SK-N-SH treated with all-trans-retinoic acid at 6 μM for 48 hours (cell line): ENCODE measurements around the gene POU6F2.

Source experiments
- ATAC-seq: fragments of 200-7000 bp; cut with Tn5 transposase; 3 replicates; pipeline ENCODE4 v1.9.1; 2020; ENCODE audit warnings: mild to moderate bottlenecking, moderate library complexity
- ARNTL ChIP-seq: fragments of 450-650 bp; formaldehyde crosslinking; IDR thresholded peaks from 2 replicates; pipeline ENCODE4 v1.5.0; 2020; ENCODE audit warnings: low read depth, mild to moderate bottlenecking, moderate library complexity, borderline replicate concordance
- BACH2 ChIP-seq: fragments of 250-450 bp; sonication (Bioruptor Pico); IDR thresholded peaks from 2 replicates; pipeline ENCODE4 v1.9.0; 2021; ENCODE audit warnings: mild to moderate bottlenecking, borderline replicate concordance
- CREB5 ChIP-seq: fragments of 250-450 bp; sonication (Bioruptor Pico); IDR thresholded peaks from 2 replicates; pipeline ENCODE4 v1.5.1; 2020; ENCODE audit warnings: low read depth, mild to moderate bottlenecking, moderate library complexity
- CSDC2 ChIP-seq: fragments of 250-450 bp; sonication (Bioruptor Pico); IDR thresholded peaks from 2 replicates; pipeline ENCODE4 v1.5.0; 2020; ENCODE audit warnings: mild to moderate bottlenecking, moderate library complexity
- ESRRG ChIP-seq: fragments of 250-450 bp; sonication (Bioruptor Pico); IDR thresholded peaks from 2 replicates; pipeline ENCODE4 v1.6.1; 2021; ENCODE audit warnings: mild to moderate bottlenecking
- GLIS3 ChIP-seq: fragments of 250-450 bp; sonication (Bioruptor Pico); IDR thresholded peaks from 2 replicates; pipeline ENCODE4 v1.5.0; 2020; ENCODE audit warnings: mild to moderate bottlenecking, moderate library complexity
- ISL1 ChIP-seq: fragments of 250-450 bp; sonication (Bioruptor Pico); IDR thresholded peaks from 2 replicates; pipeline ENCODE4 v2.1.2; 2022; ENCODE audit warnings: mild to moderate bottlenecking, moderate library complexity
- OSR1 ChIP-seq: fragments of 250-450 bp; sonication (Bioruptor Pico); IDR thresholded peaks from 2 replicates; pipeline ENCODE4 v1.8.0; 2022; ENCODE audit warnings: moderate library complexity, mild to moderate bottlenecking, inconsistent platforms
- PPARA ChIP-seq: fragments of 250-450 bp; sonication (Bioruptor Pico); IDR thresholded peaks from 2 replicates; pipeline ENCODE4 v1.5.0; 2020; ENCODE audit warnings: mild to moderate bottlenecking, borderline replicate concordance
- RARB ChIP-seq: fragments of 250-450 bp; sonication (Bioruptor Pico); IDR thresholded peaks from 2 replicates; pipeline ENCODE4 v1.8.0; 2021; ENCODE audit warnings: mild to moderate bottlenecking, moderate library complexity
- SNAI2 ChIP-seq: fragments of 250-450 bp; sonication (Bioruptor Pico); IDR thresholded peaks from 2 replicates; pipeline ENCODE4 v1.5.0; 2020; ENCODE audit warnings: mild to moderate bottlenecking, moderate library complexity
- TCF4 ChIP-seq: fragments of 250-450 bp; sonication (Bioruptor Pico); IDR thresholded peaks from 2 replicates; pipeline ENCODE4 v1.8.0; 2021; ENCODE audit warnings: mild to moderate bottlenecking, moderate library complexity, borderline replicate concordance
- TOX ChIP-seq: fragments of 250-450 bp; sonication (Bioruptor Pico); IDR thresholded peaks from 2 replicates; pipeline ENCODE4 v1.8.0; 2021; ENCODE audit warnings: mild to moderate bottlenecking, moderate library complexity, borderline replicate concordance
- ZC3H10 ChIP-seq: fragments of 250-450 bp; sonication (Bioruptor Pico); IDR thresholded peaks from 2 replicates; pipeline ENCODE4 v1.5.1; 2021; ENCODE audit warnings: mild to moderate bottlenecking, moderate library complexity
- ZFP3 ChIP-seq: fragments of 250-450 bp; sonication (Bioruptor Pico); IDR thresholded peaks from 2 replicates; pipeline ENCODE4 v1.5.0; 2020; ENCODE audit warnings: mild to moderate bottlenecking, moderate library complexity
- ZFP30 ChIP-seq: fragments of 450-650 bp; formaldehyde crosslinking; IDR thresholded peaks from 2 replicates; pipeline ENCODE4 v1.5.0; 2022; ENCODE audit warnings: mild to moderate bottlenecking, moderate library complexity
- ZNF565 ChIP-seq: fragments of 450-650 bp; formaldehyde crosslinking; conservative IDR thresholded peaks from 2 replicates; pipeline ENCODE4 v1.5.0; 2020; ENCODE audit warnings: low read depth, mild to moderate bottlenecking, moderate library complexity
- ZNF70 ChIP-seq: fragments of 450-650 bp; formaldehyde crosslinking; IDR thresholded peaks from 2 replicates; pipeline ENCODE4 v1.5.0; 2020; ENCODE audit warnings: mild to moderate bottlenecking, moderate library complexity
- ZNF8 ChIP-seq: fragments of 450-650 bp; formaldehyde crosslinking; IDR thresholded peaks from 2 replicates; pipeline ENCODE4 v1.5.0; 2020; ENCODE audit warnings: mild to moderate bottlenecking, moderate library complexity
- TF ChIP-seq, protein P1 (sequence below): fragments of 250-450 bp; sonication (Bioruptor Pico); IDR thresholded peaks from 2 replicates; pipeline ENCODE4 v1.5.0; 2020; ENCODE audit warnings: mild to moderate bottlenecking, moderate library complexity
- TF ChIP-seq, protein P2 (sequence below): fragments of 250-450 bp; sonication (Bioruptor Pico); IDR thresholded peaks from 2 replicates; pipeline ENCODE4 v1.5.1; 2021; ENCODE audit warnings: mild to moderate bottlenecking, moderate library complexity
- TF ChIP-seq, protein P3 (sequence below): fragments of 250-450 bp; sonication (Bioruptor Pico); IDR thresholded peaks from 2 replicates; pipeline ENCODE4 v1.8.0; 2021; ENCODE audit warnings: low read depth, mild to moderate bottlenecking, moderate library complexity, borderline replicate concordance

POU6F2 gene

DNA sequence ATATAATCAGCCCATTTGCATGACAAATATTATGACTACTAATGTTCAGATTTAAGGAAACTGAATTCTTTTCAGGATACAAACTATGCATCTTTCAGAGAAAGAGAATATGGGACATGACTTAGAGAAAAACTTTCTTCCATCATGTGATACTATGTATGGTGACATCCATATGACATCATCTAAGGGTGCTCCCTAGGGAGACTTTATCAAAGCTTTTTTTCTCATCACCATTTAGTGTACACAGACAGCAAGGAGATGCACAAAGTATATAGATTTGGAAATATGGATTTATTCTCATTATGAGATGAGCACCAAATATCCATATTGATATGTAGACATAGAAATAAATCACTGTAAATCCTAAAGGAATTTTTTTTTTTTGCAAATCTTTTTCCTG is 424.3 kb downstream of the POU6F2 start:
- no peak for TF ChIP-seq ESRRG (CRISPR knock-in tag)
- TF ChIP-seq ZFP3 (CRISPR knock-in tag): no peak
- no peak for TF ChIP-seq ZNF565 (CRISPR knock-in tag)
- no peak for TF ChIP-seq TCF4
- no peak for TF ChIP-seq PPARA (CRISPR knock-in tag)
- TF ChIP-seq ZC3H10 (CRISPR knock-in tag): no peak
- no peak for TF ChIP-seq ZNF8 (CRISPR knock-in tag)
- no peak for TF ChIP-seq ZFP30 (CRISPR knock-in tag)
- no peak for TF ChIP-seq CSDC2 (CRISPR knock-in tag)
- TF ChIP-seq BACH2: no peak
- TF ChIP-seq OSR1 (CRISPR knock-in tag): no peak
- TF ChIP-seq GLIS3 (CRISPR knock-in tag): no peak
- no peak for ATAC-seq

DNA sequence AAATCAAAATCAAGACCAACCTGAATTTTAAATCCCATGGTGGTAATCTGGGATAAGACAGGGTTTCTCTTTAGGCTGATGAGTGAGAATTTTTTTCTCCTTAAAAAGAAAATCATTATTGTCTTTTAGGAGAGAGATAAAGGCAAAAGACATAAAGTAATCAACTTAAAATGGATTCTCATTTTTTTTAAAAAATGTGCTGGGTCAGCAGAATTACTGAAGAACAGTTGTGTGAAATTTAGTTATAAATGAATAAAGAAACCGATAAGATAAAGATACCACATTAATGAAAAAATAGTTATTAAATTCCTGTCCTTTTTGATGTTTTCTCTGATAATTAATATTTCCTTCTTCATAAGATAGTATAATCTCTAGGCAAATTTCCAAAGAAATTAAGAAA is 427.2 kb downstream of the POU6F2 start:
- ATAC-seq: no peak
- no peak for TF ChIP-seq ZNF70
- TF ChIP-seq TOX: no peak
- TF ChIP-seq ZNF565 (CRISPR knock-in tag): no peak
- no peak for TF ChIP-seq PPARA (CRISPR knock-in tag)
- TF ChIP-seq, protein P1, sequence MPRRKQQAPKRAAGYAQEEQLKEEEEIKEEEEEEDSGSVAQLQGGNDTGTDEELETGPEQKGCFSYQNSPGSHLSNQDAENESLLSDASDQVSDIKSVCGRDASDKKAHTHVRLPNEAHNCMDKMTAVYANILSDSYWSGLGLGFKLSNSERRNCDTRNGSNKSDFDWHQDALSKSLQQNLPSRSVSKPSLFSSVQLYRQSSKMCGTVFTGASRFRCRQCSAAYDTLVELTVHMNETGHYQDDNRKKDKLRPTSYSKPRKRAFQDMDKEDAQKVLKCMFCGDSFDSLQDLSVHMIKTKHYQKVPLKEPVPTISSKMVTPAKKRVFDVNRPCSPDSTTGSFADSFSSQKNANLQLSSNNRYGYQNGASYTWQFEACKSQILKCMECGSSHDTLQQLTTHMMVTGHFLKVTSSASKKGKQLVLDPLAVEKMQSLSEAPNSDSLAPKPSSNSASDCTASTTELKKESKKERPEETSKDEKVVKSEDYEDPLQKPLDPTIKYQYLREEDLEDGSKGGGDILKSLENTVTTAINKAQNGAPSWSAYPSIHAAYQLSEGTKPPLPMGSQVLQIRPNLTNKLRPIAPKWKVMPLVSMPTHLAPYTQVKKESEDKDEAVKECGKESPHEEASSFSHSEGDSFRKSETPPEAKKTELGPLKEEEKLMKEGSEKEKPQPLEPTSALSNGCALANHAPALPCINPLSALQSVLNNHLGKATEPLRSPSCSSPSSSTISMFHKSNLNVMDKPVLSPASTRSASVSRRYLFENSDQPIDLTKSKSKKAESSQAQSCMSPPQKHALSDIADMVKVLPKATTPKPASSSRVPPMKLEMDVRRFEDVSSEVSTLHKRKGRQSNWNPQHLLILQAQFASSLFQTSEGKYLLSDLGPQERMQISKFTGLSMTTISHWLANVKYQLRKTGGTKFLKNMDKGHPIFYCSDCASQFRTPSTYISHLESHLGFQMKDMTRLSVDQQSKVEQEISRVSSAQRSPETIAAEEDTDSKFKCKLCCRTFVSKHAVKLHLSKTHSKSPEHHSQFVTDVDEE (CRISPR knock-in tag): no peak
- TF ChIP-seq OSR1 (CRISPR knock-in tag): no peak
- TF ChIP-seq CREB5: no peak
- no peak for TF ChIP-seq ARNTL (CRISPR knock-in tag)
- TF ChIP-seq SNAI2 (CRISPR knock-in tag): no peak
- no peak for TF ChIP-seq RARB (CRISPR knock-in tag)
- no peak for TF ChIP-seq ZNF8 (CRISPR knock-in tag)
- no peak for TF ChIP-seq ZFP30 (CRISPR knock-in tag)
- TF ChIP-seq ZFP3 (CRISPR knock-in tag): no peak
- no peak for TF ChIP-seq BACH2
- no peak for TF ChIP-seq ESRRG (CRISPR knock-in tag)

DNA sequence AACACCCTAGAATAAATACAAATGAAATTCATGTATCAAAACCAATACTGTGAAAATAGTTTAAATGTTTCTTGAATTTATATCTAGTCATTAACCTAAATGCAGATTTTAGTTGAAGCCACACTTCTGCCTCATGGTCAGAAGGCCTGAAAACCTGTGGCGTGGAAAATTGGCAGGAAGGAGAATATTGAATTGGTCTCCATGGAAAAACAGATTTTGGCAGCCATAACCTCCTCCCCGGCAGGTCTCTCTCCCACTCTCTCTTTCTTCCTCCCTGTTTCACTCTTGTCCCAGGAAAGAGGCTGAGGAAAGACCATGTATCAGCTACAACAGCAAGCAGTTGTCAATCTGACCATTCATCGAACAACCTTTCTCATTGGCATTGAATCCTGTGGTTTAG is 427.9 kb downstream of the POU6F2 start:
- ATAC-seq: no peak
- TF ChIP-seq ZC3H10 (CRISPR knock-in tag) (no peak), BACH2 (no peak), GLIS3 (CRISPR knock-in tag) (no peak), OSR1 (CRISPR knock-in tag) (no peak), ESRRG (CRISPR knock-in tag) (no peak), TOX (no peak), ZFP30 (CRISPR knock-in tag) (no peak), ZNF8 (CRISPR knock-in tag) (no peak), CREB5 (no peak)

- no peak for ATAC-seq
- TF ChIP-seq, protein P2, sequence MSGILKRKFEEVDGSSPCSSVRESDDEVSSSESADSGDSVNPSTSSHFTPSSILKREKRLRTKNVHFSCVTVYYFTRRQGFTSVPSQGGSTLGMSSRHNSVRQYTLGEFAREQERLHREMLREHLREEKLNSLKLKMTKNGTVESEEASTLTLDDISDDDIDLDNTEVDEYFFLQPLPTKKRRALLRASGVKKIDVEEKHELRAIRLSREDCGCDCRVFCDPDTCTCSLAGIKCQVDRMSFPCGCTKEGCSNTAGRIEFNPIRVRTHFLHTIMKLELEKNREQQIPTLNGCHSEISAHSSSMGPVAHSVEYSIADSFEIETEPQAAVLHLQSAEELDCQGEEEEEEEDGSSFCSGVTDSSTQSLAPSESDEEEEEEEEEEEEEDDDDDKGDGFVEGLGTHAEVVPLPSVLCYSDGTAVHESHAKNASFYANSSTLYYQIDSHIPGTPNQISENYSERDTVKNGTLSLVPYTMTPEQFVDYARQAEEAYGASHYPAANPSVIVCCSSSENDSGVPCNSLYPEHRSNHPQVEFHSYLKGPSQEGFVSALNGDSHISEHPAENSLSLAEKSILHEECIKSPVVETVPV (CRISPR knock-in tag): no peak
- TF ChIP-seq TOX (no peak), SNAI2 (CRISPR knock-in tag) (no peak), RARB (CRISPR knock-in tag) (no peak), BACH2 (no peak), ISL1 (CRISPR knock-in tag) (no peak), TCF4 (no peak), OSR1 (CRISPR knock-in tag) (no peak), ZFP3 (CRISPR knock-in tag) (no peak), PPARA (CRISPR knock-in tag) (no peak), CREB5 (no peak), ZFP30 (CRISPR knock-in tag) (no peak)
- TF ChIP-seq, protein P3, sequence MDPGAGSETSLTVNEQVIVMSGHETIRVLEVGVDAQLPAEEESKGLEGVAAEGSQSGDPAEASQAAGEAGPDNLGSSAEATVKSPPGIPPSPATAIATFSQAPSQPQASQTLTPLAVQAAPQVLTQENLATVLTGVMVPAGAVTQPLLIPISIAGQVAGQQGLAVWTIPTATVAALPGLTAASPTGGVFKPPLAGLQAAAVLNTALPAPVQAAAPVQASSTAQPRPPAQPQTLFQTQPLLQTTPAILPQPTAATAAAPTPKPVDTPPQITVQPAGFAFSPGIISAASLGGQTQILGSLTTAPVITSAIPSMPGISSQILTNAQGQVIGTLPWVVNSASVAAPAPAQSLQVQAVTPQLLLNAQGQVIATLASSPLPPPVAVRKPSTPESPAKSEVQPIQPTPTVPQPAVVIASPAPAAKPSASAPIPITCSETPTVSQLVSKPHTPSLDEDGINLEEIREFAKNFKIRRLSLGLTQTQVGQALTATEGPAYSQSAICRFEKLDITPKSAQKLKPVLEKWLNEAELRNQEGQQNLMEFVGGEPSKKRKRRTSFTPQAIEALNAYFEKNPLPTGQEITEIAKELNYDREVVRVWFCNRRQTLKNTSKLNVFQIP (CRISPR knock-in tag): no peak
- TF ChIP-seq, protein P1 (CRISPR knock-in tag): no peak
Observed at GRCh38 chr7:39406467-39406866, 428.8 kb downstream of the POU6F2 start.
